GM12892 (cell line): ENCODE data around the gene GLDC.

Experiments
- DNase-seq: peaks from one replicate; pipeline ENCODE4 v3.0.0; 2011; ENCODE audit not compliant: insufficient read length
- FAIRE-seq: peaks from 2 replicates; lab custom pipeline; 2011; peaks lifted over from hg19 to GRCh38; lab: Jason Lieb, UNC
- POLR2A ChIP-seq: IDR thresholded peaks from 2 replicates; pipeline ENCODE4 v1.6.1; 2011; ENCODE audit warnings: low read depth, low read length, control low read depth
- POLR2AphosphoS5 ChIP-seq: IDR thresholded peaks from 2 replicates; pipeline ENCODE4 v1.6.1; 2011; ENCODE audit warnings: low read depth, low read length, control low read depth
- TAF1 ChIP-seq: IDR thresholded peaks from 2 replicates; pipeline ENCODE4 v1.6.1; 2011; ENCODE audit warnings: low read depth, mild to moderate bottlenecking, control low read depth, low read length, borderline replicate concordance

The GLDC gene

DNA sequence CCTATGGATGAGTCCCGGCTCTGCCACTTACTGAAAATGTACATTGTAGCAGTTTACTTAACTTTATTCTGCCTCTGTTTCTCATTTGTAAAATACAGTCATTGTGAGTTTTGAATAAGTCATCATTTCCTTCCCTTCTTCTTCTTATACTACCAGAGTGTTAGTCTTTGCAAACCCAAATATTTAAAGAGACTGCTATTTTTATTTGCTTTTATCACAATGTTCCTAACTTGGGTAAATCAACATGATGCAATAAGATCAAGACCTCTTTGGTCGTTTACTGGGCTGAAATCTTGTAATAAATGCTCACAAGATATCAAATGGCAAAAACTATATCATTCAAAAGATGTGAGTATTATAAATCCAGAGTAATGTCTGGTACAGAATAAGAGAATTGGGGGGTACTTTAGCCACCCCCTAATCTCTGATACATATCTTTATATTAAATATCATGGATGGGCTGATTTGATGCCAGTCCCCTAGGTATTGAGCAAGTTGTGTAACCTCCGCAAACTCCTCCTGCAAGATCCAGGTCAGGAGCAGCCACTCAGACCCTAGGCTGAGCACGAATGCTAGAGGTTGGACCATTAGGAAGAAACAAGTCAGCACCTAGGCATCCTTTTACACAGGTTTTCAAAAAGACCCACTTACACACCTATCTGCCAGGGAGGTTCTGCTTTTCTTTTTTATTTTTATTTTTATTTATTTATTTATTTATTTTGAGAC lies 13.3 kb upstream of the GLDC start:
- TF ChIP-seq POLR2A (no peak), TAF1 (no peak), POLR2AphosphoS5 (no peak)
- no peak for DNase-seq
- FAIRE-seq: no peak

DNA sequence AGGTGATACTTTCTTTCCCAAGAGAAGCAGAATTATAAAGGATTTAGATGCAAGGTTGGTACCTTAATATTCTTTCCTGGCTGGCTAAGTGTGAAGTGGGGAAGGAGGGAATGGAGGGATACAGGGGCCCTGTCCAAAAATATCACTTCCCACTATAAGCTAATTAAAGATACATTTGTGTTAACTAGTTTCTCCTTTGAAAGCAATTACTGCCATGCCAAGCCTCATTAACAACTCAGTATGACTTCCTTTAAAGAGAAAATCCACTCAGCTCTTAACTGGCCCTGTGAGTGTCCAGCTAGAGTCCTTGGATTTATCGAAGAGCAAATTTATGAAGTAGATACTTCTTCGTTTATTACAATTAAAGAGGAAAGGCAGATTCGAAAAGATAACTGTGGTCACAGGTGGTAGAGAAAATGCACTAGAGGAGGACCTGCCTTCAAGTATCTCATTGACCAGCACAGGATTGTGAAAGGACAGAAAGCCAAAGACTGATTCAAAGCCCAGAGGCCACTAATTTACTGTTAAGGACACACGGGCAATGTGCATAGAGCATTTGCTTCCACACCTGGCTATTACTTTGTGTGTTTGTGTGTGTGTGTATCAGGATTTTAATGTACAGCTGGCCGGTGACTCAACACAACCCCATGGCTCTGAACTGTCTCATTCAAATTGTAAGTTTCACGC lies 11.2 kb upstream of the GLDC start:
- FAIRE-seq (peak; percentile 76), DNase-seq (no peak)
- TF ChIP-seq TAF1 (no peak), POLR2AphosphoS5 (no peak)

DNA sequence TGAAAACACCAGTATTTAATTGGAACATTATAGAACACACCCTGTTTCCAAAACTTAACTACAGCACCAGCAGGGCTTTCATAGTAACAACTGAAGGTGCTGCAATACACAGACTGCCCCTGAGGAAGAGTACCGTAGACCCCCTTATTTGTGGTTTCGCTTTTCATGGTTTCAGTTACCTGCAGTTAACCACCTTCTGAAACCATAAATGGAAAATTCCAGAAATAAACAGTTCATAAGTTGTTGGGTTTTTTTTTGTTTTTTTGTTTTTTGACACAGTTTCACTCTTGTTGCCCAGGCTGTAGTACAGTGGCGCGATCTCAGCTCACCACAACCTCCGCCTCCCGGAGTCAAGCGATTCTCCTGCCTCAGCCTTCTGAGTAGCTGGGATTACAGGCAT lies 9.5 kb upstream of the GLDC start:
- TF ChIP-seq POLR2A (no peak), TAF1 (no peak), POLR2AphosphoS5 (no peak)
- no peak for DNase-seq
- FAIRE-seq: peak; percentile 80

DNA sequence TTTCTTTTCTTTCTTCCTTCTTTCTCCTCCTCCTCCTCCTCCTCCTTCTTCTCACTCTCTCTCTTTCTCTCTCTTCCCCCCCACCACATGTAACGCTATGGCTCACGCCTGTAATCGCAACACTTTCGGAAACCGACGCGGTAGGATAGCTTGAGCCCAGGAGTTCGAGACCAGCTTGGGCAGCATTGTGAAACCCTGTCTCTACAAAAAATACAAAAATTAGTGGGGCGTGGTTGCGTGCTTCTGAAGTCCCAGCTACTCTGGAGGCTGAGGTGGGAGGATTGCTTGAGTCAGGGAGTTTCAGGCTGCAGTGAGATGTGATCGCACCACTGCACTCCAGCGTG lies 736 bp upstream of the GLDC start:
- FAIRE-seq (peak; percentile 83), DNase-seq (no peak)
- no peak for TF ChIP-seq POLR2A
- TF ChIP-seq TAF1: peak; percentile 31; the same call in 1 of the 2 replicates
- TF ChIP-seq POLR2AphosphoS5: no peak

DNA sequence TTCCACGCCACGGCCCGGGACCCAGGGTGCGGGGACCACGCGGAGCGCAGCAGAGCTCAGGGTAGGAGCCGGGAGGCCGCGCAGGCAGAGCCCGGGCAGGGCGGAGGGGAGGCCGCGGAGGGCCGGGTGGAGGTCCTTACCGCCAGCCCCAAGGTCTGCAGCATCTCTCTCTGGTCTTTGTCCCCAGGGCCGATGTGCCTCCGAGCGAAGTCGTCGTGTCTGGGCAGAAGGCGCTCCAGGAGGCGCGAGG lies 499 bp downstream of the GLDC start:
- FAIRE-seq (peak; percentile 78), DNase-seq (peak; percentile 51)

DNA sequence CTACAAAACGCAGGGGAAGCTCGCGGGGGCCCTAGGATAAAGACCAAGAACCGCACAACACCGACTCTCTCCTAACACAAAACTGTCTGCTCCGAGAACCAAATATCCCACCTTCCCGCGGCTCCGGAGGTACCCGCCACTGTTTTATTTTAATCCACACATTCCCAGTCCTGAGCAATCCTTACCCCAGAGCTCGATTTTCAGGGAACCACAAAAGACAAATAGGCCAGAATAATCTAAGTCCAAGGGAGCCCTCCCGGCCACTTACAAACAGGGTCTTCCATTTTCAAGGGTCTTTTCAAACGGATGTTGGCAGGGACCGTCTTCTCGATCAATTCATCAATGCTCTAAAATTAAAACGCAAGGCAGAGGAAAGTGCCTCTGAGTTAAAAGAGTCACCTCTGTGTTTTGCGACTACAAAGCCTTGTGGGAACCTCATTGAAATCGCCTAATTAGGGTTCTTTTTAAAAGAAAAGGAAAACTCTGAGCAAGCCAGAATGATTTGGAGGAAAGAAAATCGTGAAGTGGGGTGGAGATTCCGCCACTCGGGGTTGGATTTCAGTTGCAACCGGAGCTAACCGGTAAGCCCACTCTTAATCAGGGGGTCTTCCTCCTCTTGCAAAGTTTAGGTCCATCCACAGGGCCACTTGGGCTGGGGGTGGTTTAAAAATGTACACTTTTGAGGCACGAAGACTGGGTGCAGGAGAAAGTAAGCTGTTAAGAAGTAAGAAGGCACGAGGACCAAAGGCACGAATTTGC lies 1.0 kb downstream of the GLDC start:
- peak; percentile 5 for FAIRE-seq
- DNase-seq: no peak
- TF ChIP-seq POLR2AphosphoS5: no peak

DNA sequence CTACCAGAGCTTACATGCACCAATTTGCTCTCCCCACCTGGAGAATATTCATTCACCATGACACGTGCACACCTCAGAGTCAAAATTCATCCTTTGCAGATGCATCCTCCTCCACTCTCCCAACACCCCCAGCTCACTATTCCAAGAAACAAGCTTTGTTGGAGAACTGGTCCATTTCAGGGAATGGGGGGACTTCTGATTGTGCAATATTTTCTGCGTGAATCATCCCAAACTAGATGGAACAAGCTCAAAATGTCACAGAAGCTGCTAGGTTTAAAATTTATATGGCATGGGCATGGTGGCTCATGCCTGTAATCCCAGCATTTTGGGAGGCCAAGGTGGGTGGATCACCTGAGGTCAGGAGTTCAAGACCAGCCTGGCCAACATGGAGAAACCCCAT lies 3.6 kb downstream of the GLDC start:
- FAIRE-seq (no peak), DNase-seq (no peak)
- TF ChIP-seq POLR2AphosphoS5 (no peak), TAF1 (no peak), POLR2A (no peak)

DNA sequence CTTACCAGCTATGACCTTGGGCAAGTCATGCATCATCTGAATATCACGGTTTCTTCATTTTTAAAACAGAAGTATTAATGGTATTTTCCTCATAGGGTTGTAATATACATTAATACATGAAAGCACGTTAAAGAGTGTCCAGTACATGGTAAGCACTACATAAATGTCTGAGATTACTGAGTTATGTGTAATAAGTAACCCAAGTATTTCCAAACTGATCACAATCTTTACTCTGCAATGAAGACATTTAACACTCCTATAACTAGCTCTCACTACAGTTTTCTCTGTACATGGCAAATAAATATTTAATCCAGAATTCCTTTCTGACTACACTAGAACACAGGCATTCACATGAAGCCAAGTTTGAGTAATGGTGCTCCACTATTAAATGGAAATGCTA lies 4.0 kb downstream of the GLDC start:
- DNase-seq (no peak), FAIRE-seq (no peak)
- TF ChIP-seq POLR2A (no peak), POLR2AphosphoS5 (no peak), TAF1 (no peak)

DNA sequence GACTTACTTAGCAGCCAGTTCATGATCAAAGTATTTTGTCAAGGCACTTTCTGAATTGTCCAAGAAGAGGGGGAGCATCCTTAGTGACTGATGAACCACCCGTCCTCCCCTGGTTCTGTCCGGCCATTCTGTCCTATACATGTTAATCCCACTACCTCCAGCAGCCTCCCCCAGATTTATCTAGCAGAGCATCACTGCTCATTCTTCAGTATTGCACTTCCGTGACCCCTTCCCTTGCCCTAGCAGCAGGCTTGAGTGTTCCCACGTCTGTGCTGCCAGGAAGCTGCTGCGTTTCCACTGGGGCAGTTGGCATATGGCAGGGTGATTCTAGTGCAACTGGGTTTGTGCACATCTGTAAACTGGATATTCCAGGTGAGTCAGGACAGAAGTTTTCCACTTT lies 4.5 kb downstream of the GLDC start:
- FAIRE-seq (no peak), DNase-seq (no peak)
- no peak for TF ChIP-seq POLR2A
- no peak for TF ChIP-seq POLR2AphosphoS5
- no peak for TF ChIP-seq TAF1

DNA sequence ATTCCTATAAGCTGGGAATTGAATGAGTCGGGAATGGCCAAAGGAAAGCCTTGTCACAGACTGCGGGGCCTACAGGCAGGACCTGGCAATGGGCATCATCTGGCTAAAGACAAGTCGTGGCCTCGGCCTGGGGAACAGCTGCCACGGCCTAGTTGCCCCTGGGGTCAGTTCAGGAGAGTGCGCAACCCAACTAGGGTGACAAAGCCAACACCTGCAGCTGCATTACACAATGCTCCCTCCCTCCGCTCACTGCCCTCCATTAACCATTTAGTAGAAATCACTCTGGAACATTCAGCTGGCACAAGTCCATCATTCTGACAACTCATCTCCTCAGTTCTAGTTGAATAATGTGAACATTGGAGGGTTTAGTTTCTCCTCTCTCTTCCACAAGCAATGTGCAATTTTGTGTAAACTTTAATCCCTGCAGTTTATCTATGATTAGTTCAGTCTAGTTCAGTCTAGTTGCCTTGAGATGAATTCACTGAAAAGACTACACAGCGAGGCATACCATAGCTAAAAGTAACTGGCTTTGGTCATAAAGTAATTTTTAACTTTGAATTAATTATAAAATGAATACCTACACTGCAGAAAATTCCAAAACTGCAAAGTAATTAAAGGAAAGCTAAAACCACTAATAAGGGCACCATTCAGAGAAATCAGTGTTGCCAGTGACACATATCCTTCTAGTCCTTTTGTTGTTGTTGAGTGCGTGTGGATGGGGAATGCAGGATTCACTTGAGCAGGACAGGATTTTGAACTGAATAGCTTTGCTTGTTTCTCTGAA lies 5.1 kb downstream of the GLDC start:
- TF ChIP-seq POLR2AphosphoS5 (no peak), TAF1 (no peak)
- no peak for FAIRE-seq
- no peak for DNase-seq

DNA sequence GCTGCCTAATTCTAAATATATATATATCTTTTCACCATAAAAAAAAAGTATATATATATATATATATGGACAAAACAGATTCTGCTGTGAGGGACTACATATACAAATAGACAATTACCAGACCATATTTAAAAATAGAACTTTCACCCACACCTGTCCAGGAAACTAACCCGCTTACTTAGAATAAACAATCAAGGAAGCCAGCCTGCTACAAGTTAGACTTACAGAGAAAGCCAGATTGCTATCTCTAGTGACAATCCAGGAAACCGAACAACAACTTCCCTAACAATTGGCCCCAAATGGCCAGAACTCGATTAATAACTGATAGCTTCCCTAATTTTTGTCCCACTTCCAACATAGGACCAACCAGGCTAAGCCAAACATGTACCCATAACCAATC lies 5.9 kb downstream of the GLDC start:
- DNase-seq (no peak), FAIRE-seq (peak; percentile 46)
- TF ChIP-seq POLR2AphosphoS5 (no peak), TAF1 (no peak), POLR2A (no peak)
